K562 (cell line): ENCODE results near the gene COX4I2. TPM values are rescaled to one million over a fixed set of nuclear protein-coding genes. Genes with fewer than 3 reads are reported as not detected.
"Not testable (repeated sequence)": the region's sequence is repeated elsewhere in the genome, so short reads cannot be mapped to it uniquely, and the experiment has no call there.

ENCODE experiments used
- ATAC-seq: fragments of 200-7000 bp; cut with Tn5 transposase; 3 replicates; pipeline ENCODE4 v1.9.1; 2020; ENCODE audit warnings: moderate library complexity
- BruUV-seq: library from RNA; stranded (reverse); fragments of 400-500 nt; replicated peaks from 2 replicates; lab custom pipeline; 2021; lab: Mats Ljungman, UMichigan
- CTCF ChIA-PET: fragments of 300-600 bp; formaldehyde crosslinking; extraction: SDS; loops from one replicate; lab custom pipeline; 2021; ENCODE audit warnings: low intra/inter-chr PET ratio; lab: Yijun Ruan, JAX
- POLR2A ChIA-PET: fragments of 300-600, 350-650 bp; sonication (Branson Sonifier 250); formaldehyde crosslinking; extraction: SDS; loops from one replicate; lab custom pipeline; 2021; ENCODE audit warnings: antibody characterized with exemption, inconsistent platforms; lab: Yijun Ruan, JAX
- DNase-seq, 4 experiments: peaks; one replicate each; pipeline versions ENCODE4 v3.0.0 to v3.0.0-alpha.2; 2011 to 2018; ENCODE audit warnings: low spot score in 3 of 4, mixed read lengths in 3 of 4; ENCODE audit errors: extremely low read depth in 1 of 4
- FAIRE-seq: peaks from 2 replicates; lab custom pipeline; 2011; peaks lifted over from hg19 to GRCh38; lab: Jason Lieb, UNC
- H2AFZ ChIP-seq: 2 replicates; pipeline ENCODE4 v1.6.0; 2011; ENCODE audit warnings: low read depth, low read length, control low read depth, inconsistent platforms
- H3K27ac ChIP-seq: fragments of 200-600 bp; 3 replicates; pipeline ENCODE4 v1.8.0; 2011; ENCODE audit warnings: low read depth, mild to moderate bottlenecking, control low read depth, inconsistent platforms, low read length, moderate library complexity, mixed read lengths; ENCODE audit errors: extremely low read depth
- H3K27me3 ChIP-seq, 2 experiments: fragments of 300-600 bp in 1 of 2; 2 replicates in 1 of 2; 3 replicates in 1 of 2; pipeline versions ENCODE4 v1.6.0 to v1.8.0; 2011; ENCODE audit warnings: inconsistent platforms in 2 of 2, low read length in 2 of 2, mild to moderate bottlenecking in 1 of 2, mixed read lengths in 1 of 2, moderate library complexity in 1 of 2; ENCODE audit not compliant: control insufficient read depth in 2 of 2, insufficient read depth in 2 of 2
- H3K36me3 ChIP-seq: fragments of 300-600 bp; 3 replicates; pipeline ENCODE4 v1.8.0; 2011; ENCODE audit warnings: mild to moderate bottlenecking, low read length, inconsistent platforms; ENCODE audit not compliant: control insufficient read depth, insufficient read depth
- H3K4me1 ChIP-seq, 2 experiments: fragments of 200-600 bp in 1 of 2; replicated peaks in 1 of 2; 2 replicates in 1 of 2; 3 replicates in 1 of 2; pipeline versions ENCODE4 v1.5.1 to v1.8.0; 2011; ENCODE audit warnings: inconsistent platforms in 2 of 2, low read length in 2 of 2, mild to moderate bottlenecking in 1 of 2, mixed read lengths in 1 of 2, moderate library complexity in 1 of 2; ENCODE audit not compliant: control insufficient read depth in 2 of 2, insufficient read depth in 2 of 2
- H3K4me2 ChIP-seq: 2 replicates; pipeline ENCODE4 v1.6.1; 2011; ENCODE audit warnings: low read length, control low read depth, inconsistent platforms, mixed read lengths; ENCODE audit not compliant: insufficient read depth
- H3K4me3 ChIP-seq: fragments of 200-600 bp; sonication (generic), shearing (Covaris generic); 2 replicates; pipeline ENCODE4 v1.5.1; 2016; ENCODE audit warnings: control low read depth, inconsistent platforms
- H3K79me2 ChIP-seq: fragments of 200-600 bp; 3 replicates; pipeline ENCODE4 v1.8.0; 2011; ENCODE audit warnings: low read length, inconsistent platforms; ENCODE audit not compliant: control insufficient read depth, insufficient read depth
- H3K9ac ChIP-seq, 2 experiments: 2 replicates each; pipeline versions ENCODE4 v1.6.0 to v1.6.1; 2011; ENCODE audit warnings: low read depth in 2 of 2, low read length in 2 of 2, control low read depth in 1 of 2, inconsistent platforms in 1 of 2, mild to moderate bottlenecking in 1 of 2, mixed read lengths in 1 of 2; ENCODE audit not compliant: insufficient read depth in 1 of 2
- H3K9me1 ChIP-seq: one replicate; pipeline ENCODE4 v1.6.0; 2011; ENCODE audit warnings: inconsistent platforms, mild to moderate bottlenecking, low read length, moderate library complexity; ENCODE audit not compliant: control insufficient read depth, insufficient read depth
- H3K9me3 ChIP-seq: replicated peaks from 2 replicates; pipeline ENCODE4 v1.5.1; 2011; ENCODE audit warnings: low read depth, low read length, inconsistent platforms; ENCODE audit not compliant: control insufficient read depth, insufficient read depth
- H4K20me1 ChIP-seq: replicated peaks from 2 replicates; pipeline ENCODE4 v1.6.1; 2011; ENCODE audit warnings: low read length, inconsistent platforms, mixed read lengths; ENCODE audit not compliant: control insufficient read depth, insufficient read depth
- CBFA2T3 ChIP-seq: fragments of 450-650 bp; IDR thresholded peaks from 2 replicates; pipeline ENCODE4 v1.6.1; 2017
- CHD4 ChIP-seq: fragments of 200-600 bp; sonication (generic); IDR thresholded peaks from 3 replicates; pipeline ENCODE4 v1.6.1; 2012; ENCODE audit warnings: low read depth, mild to moderate bottlenecking, mixed read lengths, low read length, inconsistent platforms; ENCODE audit not compliant: insufficient read depth, insufficient replicate concordance, poor library complexity, severe bottlenecking
- GATA2 ChIP-seq: sonication (generic); formaldehyde crosslinking; IDR thresholded peaks from 2 replicates; pipeline ENCODE4 v1.4.0; 2020; ENCODE audit warnings: mild to moderate bottlenecking, missing genetic modification reagents
- KLF13 ChIP-seq: fragments of 450-650 bp; IDR thresholded peaks from 2 replicates; pipeline ENCODE4 v1.6.1; 2016; ENCODE audit warnings: missing genetic modification characterization, low read depth, mild to moderate bottlenecking, missing compliant biosample characterization, moderate library complexity, borderline replicate concordance
- PRPF4 ChIP-seq: fragments of 200-400 bp; formaldehyde crosslinking; IDR thresholded peaks from one replicate; pipeline ENCODE4 v1.6.1; 2017; ENCODE audit warnings: low read length, low read depth, mild to moderate bottlenecking; ENCODE audit not compliant: insufficient read depth, poor library complexity, severe bottlenecking
- SNIP1 ChIP-seq: fragments of 450-650 bp; IDR thresholded peaks from 2 replicates; pipeline ENCODE4 v1.7.1; 2017; ENCODE audit warnings: low read depth, mild to moderate bottlenecking
- SRF ChIP-seq, 2 experiments: fragments of 250-450, 450-650 bp in 1 of 2; sonication (Bioruptor Pico) in 1 of 2; sonication (generic) in 1 of 2; formaldehyde crosslinking; IDR thresholded peaks; 2 replicates each; pipeline versions ENCODE4 v1.5.0 to v1.5.1; 2020 to 2022; ENCODE audit warnings: mild to moderate bottlenecking in 1 of 2, missing genetic modification reagents in 1 of 2
- ZNF224 ChIP-seq: sonication (generic); formaldehyde crosslinking; IDR thresholded peaks from 2 replicates; pipeline ENCODE4 v1.8.0; 2022; ENCODE audit warnings: mild to moderate bottlenecking, missing genetic modification reagents
- ZNF311 ChIP-seq: fragments of 250-450 bp; sonication (Bioruptor Pico); IDR thresholded peaks from 2 replicates; pipeline ENCODE4 v1.4.0; 2020; ENCODE audit warnings: mild to moderate bottlenecking, moderate library complexity
- ZNF347 ChIP-seq: fragments of 450-650 bp; formaldehyde crosslinking; IDR thresholded peaks from 2 replicates; pipeline ENCODE4 v1.4.0; 2020; ENCODE audit warnings: low read depth, mild to moderate bottlenecking, moderate library complexity
- ZNF384 ChIP-seq: IDR thresholded peaks from 2 replicates; pipeline ENCODE4 v1.6.1; 2012; ENCODE audit warnings: low read depth, low read length, improper control_type of control experiment
- WGBS: fragments of 100-300 bp; shearing (Covaris generic); methylation state at CpG from one replicate; pipeline ENCODE4 v1.1.6; 2016; ENCODE audit warnings: low coverage, mixed read lengths; ENCODE audit not compliant: insufficient coverage; ENCODE audit errors: missing lambda C conversion rate; 5-methylcytosine and 5-hydroxymethylcytosine counted together
- in situ Hi-C: fragments of 300-500 bp; cut with MboI; formaldehyde crosslinking; loops from 4 replicates; pipeline ENCODE4 v1.15.0; 2018; ENCODE audit warnings: inconsistent platforms, mixed read lengths
- intact Hi-C: fragments of 100-400 bp; cut with micrococcal nuclease; formaldehyde crosslinking; loops from 2 replicates; pipeline ENCODE4 v1.14.2; 2022
- polyA plus RNA-seq, 8 experiments: library from polyadenylated mRNA; depleted of rRNA in 4 of 8; stranded (reverse) in 5 of 8; unstranded in 3 of 8; fragments of >200 nt; fragmentation: Nextera tagmentation in 2 of 8; fragmentation: Illumina TruSeq in 1 of 8; extraction: Ambion mirVana in 2 of 8; extraction: Trizol in 1 of 8; gene quantifications; 2 replicates each; pipeline versions ENCODE4 v1.2.1 to v1.2.3, GENCODE V29; 2011 to 2014; ENCODE audit warnings: inconsistent platforms in 1 of 8, missing spikeins in 1 of 8
- total RNA-seq, 7 experiments: library from RNA; depleted of rRNA in 6 of 7; stranded (reverse); fragments of >200 nt in 6 of 7; fragmentation: Illumina TruSeq in 2 of 7; extraction: Trizol in 2 of 7; gene quantifications; 2 replicates each; pipeline versions ENCODE4 v1.2.1 to v1.2.3, GENCODE V29; 2011 to 2021; ENCODE audit warnings: low replicate concordance in 1 of 7
- TF ChIP-seq, protein P1 (sequence below): fragments of 250-450 bp; sonication (Bioruptor Pico); IDR thresholded peaks from 2 replicates; pipeline ENCODE4 v1.5.0; 2021; ENCODE audit warnings: mild to moderate bottlenecking, borderline replicate concordance

Gene COX4I2
- total and polyA plus RNA-seq, 9 of the 15 experiments (the other 6 are each of a cell fraction or from before 2014, with no cell fraction given), result not detected

DNA sequence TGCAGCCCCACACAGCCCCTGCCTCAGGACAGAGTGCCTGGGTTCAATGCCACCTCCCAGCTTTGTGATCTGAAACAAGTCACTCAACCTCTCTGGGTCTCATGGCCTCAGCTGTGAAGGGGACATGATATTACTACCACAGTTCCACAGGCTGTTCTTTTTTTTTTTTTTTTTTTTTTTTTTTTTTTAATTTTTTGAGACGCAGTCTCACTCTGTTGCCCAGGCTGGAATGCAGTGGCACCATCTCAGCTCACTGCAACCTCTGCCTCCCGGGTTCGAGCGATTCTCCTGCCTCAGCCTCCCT is 41.3 kb upstream of the COX4I2 start:
- H3K9me1 ChIP-seq, H4K20me1 ChIP-seq, H3K4me3 ChIP-seq, H3K27me3 ChIP-seq, BruUV-seq, CTCF ChIA-PET, intact Hi-C loops, FAIRE-seq, H3K36me3 ChIP-seq, H3K79me2 ChIP-seq, H3K4me2 ChIP-seq, DNase-seq, ATAC-seq, H3K9me3 ChIP-seq: not testable (repeated sequence)
- POLR2A ChIA-PET, result interaction anchor here (0.9 to 2.4 kb wide), 3 partner anchors 9 to 23 kb away, joined by 4 to 17 read pairs (median 5); partner anchors contain the start of gene ID1
- H3K4me1 ChIP-seq, result peaks cover 19 to 27% of the 10 kb centered on the region in 2 experiments; a peak in 4 of 5 replicates
- 81% methylated on average over 3 of the region's 4 CpGs for whole genome bisulfite sequencing
- in situ Hi-C loops, result loop anchor here (25.0 kb wide), 1 partner anchor 1041 kb away; no protein-coding TSS in a partner anchor
- TF ChIP-seq ZNF384, result peak; percentile 59; the same call in 1 of the 2 replicates
- peak overlapping the region; percentile 80 for H2AFZ ChIP-seq
- peak overlapping the region; percentile 36 to 85; a peak in 3 of 4 replicates for H3K9ac ChIP-seq
- peak overlapping the region; percentile 47; the same call in 2 of the 3 replicates for H3K27ac ChIP-seq

DNA sequence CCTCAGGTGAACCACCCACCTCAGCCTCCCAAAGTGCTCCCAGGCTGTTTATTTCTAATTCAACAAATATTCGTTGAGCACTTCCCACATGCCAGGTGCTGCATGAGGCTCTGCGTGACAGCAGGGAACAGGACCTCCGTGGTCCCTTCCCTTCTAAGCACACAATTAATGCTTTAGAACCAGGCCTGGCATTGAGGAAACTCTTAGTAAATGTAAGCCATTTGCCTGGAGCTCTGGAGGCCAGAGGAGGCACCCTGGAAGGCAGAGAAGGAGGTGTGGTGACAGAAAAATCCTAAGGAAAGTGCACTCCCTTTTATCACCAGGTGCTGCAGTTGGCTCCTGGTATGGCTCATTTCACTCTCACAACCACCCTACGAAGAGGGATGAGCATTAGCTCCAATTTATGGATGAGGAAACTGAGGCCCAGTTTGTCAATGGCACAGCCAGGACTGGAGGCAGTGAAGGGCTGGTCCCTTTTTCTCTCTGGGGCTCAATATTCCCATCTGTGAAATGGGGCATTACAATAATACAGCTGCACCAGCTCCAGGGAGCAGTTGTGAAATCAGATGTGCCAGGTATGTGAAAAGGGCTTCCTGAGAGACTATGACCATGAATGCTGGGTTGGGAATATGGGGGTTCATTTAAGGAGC is 40.8 kb upstream of the COX4I2 start:
- WGBS, result 64% methylated on average over 4 of the region's 4 CpGs
- ATAC-seq (no peak), FAIRE-seq (no peak), DNase-seq (no peak)
- ChIA-PET POLR2A (interaction anchor here (2.4 kb wide), 1 partner anchor 9 kb away, joined by 17 read pairs; the partner anchor contains the start of gene ID1), CTCF (no interaction called here)
- intact Hi-C loops, result no loop called here
- H3K9me3 ChIP-seq, result no peaks in the 10 kb centered on the region
- 0 out of 3 replicates have a peak overlapping the region, but pooled peaks have one; percentile 44 for H3K27ac ChIP-seq
- H3K36me3 ChIP-seq, result no peaks in the 10 kb centered on the region
- peak overlapping the region; percentile 63; the same call in 1 of the 2 replicates for H2AFZ ChIP-seq
- H3K79me2 ChIP-seq, result no peaks in the 10 kb centered on the region; the same call in 2 of the 3 replicates
- no peaks in the 10 kb centered on the region for H3K9me1 ChIP-seq
- no TSS peak for BruUV-seq
- H3K4me3 ChIP-seq, result no peak overlapping the region
- H3K27me3 ChIP-seq, result no peaks in the 10 kb centered on the region
- H3K4me1 ChIP-seq, result peaks cover 17 to 25% of the 10 kb centered on the region in 2 experiments; a peak in 4 of 5 replicates
- in situ Hi-C loops, result loop anchor here (25.0 kb wide), 1 partner anchor 1040 kb away; no protein-coding TSS in a partner anchor
- H3K9ac ChIP-seq, result no peak overlapping the region
- no peak overlapping the region for H3K4me2 ChIP-seq
- H4K20me1 ChIP-seq, result no peaks in the 10 kb centered on the region
- TF ChIP-seq ZNF347 (CRISPR knock-in tag) (no peak), PRPF4 (no peak), CHD4 (peak; percentile 81), CBFA2T3 (no peak), SNIP1 (no peak), SRF (CRISPR knock-in tag; IDR thresholded peaks at IDR 0.05) (no peak), ZNF224 (CRISPR knock-in tag) (no peak), ZNF311 (CRISPR knock-in tag) (no peak), GATA2 (CRISPR knock-in tag) (no peak), KLF13 (tag) (no peak)
- TF ChIP-seq, protein P1, sequence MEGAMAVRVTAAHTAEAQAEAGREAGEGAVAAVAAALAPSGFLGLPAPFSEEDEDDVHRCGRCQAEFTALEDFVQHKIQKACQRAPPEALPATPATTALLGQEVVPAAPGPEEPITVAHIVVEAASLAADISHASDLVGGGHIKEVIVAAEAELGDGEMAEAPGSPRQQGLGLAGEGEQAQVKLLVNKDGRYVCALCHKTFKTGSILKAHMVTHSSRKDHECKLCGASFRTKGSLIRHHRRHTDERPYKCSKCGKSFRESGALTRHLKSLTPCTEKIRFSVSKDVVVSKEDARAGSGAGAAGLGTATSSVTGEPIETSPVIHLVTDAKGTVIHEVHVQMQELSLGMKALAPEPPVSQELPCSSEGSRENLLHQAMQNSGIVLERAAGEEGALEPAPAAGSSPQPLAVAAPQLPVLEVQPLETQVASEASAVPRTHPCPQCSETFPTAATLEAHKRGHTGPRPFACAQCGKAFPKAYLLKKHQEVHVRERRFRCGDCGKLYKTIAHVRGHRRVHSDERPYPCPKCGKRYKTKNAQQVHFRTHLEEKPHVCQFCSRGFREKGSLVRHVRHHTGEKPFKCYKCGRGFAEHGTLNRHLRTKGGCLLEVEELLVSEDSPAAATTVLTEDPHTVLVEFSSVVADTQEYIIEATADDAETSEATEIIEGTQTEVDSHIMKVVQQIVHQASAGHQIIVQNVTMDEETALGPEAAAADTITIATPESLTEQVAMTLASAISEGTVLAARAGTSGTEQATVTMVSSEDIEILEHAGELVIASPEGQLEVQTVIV (CRISPR knock-in tag), result no peak
